HG03175 (cell line): Measurements from ENCODE around the gene IVD.

Experiments used
- ATAC-seq: cut with Tn5 transposase; IDR thresholded peaks from one replicate; pipeline ENCODE4 v1.9.1; 2021; ENCODE audit warnings: mild to moderate bottlenecking, moderate library complexity; ENCODE audit not compliant: unreplicated experiment

IVD gene

GRCh38 chr15:40412095-40412759 is 6.6 kb downstream of the IVD start:
- ATAC-seq = no peak

- no peak for ATAC-seq
Measured at GRCh38 chr15:40413036-40413435, 7.4 kb downstream of the IVD start.

GRCh38 chr15:40414816-40415215 is 9.2 kb downstream of the IVD start:
- no peak for ATAC-seq

- ATAC-seq = no peak
Measured at GRCh38 chr15:40415226-40415625, 9.6 kb downstream of the IVD start.

- ATAC-seq = no peak
Measured at GRCh38 chr15:40416056-40416455, 10.5 kb downstream of the IVD start.

GRCh38 chr15:40418126-40418525 is 12.5 kb downstream of the IVD start:
- no peak for ATAC-seq

- ATAC-seq = no peak
Measured at GRCh38 chr15:40420071-40420713, 14.6 kb downstream of the IVD start.

GRCh38 chr15:40420793-40421192 is 15.2 kb downstream of the IVD start:
- no peak for ATAC-seq

GRCh38 chr15:40421246-40422157 is 15.9 kb downstream of the IVD start:
- peak; percentile 75 for ATAC-seq

- no peak for ATAC-seq
Measured at GRCh38 chr15:40424483-40425115, 19.0 kb downstream of the IVD start.

- ATAC-seq = no peak
Measured at GRCh38 chr15:40425681-40426080, 20.1 kb downstream of the IVD start.

GRCh38 chr15:40427188-40427587 is 21.6 kb downstream of the IVD start:
- ATAC-seq = no peak

GRCh38 chr15:40428185-40428584 is 22.6 kb downstream of the IVD start:
- ATAC-seq = no peak

- no peak for ATAC-seq
Measured at GRCh38 chr15:40429068-40429710, 23.6 kb downstream of the IVD start.

- no peak for ATAC-seq
Measured at GRCh38 chr15:40430271-40430805, 24.7 kb downstream of the IVD start.

- ATAC-seq = no peak
Measured at GRCh38 chr15:40435023-40435709, 29.6 kb downstream of the IVD start.

- no peak for ATAC-seq
Measured at GRCh38 chr15:40435710-40436089, 30.1 kb downstream of the IVD start.

- ATAC-seq = no peak
Measured at GRCh38 chr15:40436116-40436891, 30.7 kb downstream of the IVD start.
